GM19193 (cell line): Measurements from ENCODE around the gene MED27.

Source experiments
- POLR2A ChIP-seq: IDR thresholded peaks from 4 replicates; pipeline ENCODE4 v1.6.1; 2011; ENCODE audit not compliant: insufficient read depth, insufficient read length; ENCODE audit errors: extremely low read depth

The MED27 gene

GRCh38 chr9:131960851-131961495 is 118.7 kb downstream of the MED27 start:
- no peak for TF ChIP-seq POLR2A

DNA sequence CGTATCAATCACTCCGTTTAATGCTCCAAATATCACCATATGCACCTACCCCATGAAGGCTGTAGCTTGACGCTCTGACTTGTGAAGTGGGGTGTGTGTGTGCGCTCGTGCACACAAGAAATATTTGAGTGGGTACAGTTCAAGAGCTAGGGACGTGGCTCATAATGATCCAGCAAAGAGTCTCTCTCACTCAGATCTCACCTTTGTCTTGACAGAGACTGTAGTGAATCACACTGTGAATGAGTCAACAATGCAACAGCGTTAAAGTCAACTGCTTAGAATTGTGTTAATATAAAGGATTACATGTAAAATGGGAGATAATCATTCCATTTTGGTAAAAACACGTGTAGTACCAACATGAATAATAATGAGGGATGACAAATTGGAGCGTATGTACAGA is 119.4 kb downstream of the MED27 start:
- no peak for TF ChIP-seq POLR2A

DNA sequence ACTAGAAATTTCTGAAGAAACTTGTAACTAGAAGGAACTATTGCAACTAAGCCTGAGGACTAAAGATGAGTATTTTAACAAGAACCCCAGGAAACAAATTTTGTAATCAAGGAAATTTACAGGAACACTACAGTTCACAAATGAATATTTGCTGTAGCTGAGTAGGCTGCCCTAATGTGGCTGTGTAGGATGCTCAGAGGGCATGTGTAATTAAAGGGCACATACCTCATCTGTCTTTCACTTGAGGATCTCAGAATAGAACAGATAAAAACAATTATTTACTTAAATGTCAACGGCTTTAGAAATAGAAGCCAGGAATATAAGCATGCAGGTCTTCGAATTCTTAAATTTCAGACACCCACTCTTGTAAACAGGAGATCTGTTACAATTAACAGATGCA is 119.8 kb downstream of the MED27 start:
- TF ChIP-seq POLR2A, result no peak

GRCh38 chr9:131959056-131959455 is 120.6 kb downstream of the MED27 start:
- no peak for TF ChIP-seq POLR2A

DNA sequence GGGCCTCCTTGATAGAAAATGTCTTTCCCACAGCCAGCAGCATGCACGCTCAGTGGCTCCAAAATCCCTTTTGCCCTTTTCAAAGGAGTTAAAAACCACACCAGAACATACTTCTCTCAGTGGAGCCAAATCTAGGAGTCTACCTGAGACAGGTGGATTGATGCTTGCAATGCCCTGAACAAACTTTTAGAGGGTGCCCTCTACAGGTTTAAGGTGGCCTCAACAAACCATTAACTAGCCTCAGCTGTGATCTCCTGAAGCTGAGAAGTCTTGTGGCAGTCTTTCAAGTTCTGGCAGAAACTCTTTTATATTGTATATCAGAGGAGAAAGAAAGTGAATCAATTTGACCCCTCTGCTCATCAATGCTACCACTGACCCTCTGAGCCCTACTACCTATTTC is 125.4 kb downstream of the MED27 start:
- TF ChIP-seq POLR2A, result no peak

- TF ChIP-seq POLR2A, result no peak
These were observed 127.8 kb downstream of the MED27 start for GRCh38 chr9:131951905-131952304.

DNA sequence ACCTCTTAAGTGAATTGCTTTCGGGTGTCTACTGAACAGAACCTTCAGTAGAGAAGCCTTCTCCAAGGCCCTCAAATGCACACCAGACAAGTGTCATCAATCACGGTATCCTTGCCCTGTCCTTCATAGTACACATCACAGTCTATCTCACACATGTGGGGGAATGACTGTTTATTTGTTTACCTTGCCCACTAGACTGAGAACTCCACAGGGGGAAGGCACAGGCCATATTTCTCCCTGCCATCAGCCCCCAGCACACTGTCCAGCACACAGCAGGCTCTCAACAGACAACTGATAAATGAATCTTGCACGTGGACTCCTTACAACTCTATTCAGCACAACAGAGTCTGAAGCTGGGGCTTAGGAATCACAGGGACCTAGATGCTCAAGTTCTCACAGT is 128.5 kb downstream of the MED27 start:
- no peak for TF ChIP-seq POLR2A

GRCh38 chr9:131950487-131950886 is 129.2 kb downstream of the MED27 start:
- no peak for TF ChIP-seq POLR2A

GRCh38 chr9:131946180-131946579 is 133.5 kb downstream of the MED27 start:
- no peak for TF ChIP-seq POLR2A

GRCh38 chr9:131943351-131943841 is 136.3 kb downstream of the MED27 start:
- TF ChIP-seq POLR2A, result no peak

- TF ChIP-seq POLR2A, result no peak
These were observed 137.4 kb downstream of the MED27 start for GRCh38 chr9:131942146-131942720.

GRCh38 chr9:131937451-131937850 is 142.2 kb downstream of the MED27 start:
- no peak for TF ChIP-seq POLR2A

- no peak for TF ChIP-seq POLR2A
These were observed 142.7 kb downstream of the MED27 start for GRCh38 chr9:131936929-131937328.

GRCh38 chr9:131934673-131935072 is 145.0 kb downstream of the MED27 start:
- TF ChIP-seq POLR2A, result no peak

DNA sequence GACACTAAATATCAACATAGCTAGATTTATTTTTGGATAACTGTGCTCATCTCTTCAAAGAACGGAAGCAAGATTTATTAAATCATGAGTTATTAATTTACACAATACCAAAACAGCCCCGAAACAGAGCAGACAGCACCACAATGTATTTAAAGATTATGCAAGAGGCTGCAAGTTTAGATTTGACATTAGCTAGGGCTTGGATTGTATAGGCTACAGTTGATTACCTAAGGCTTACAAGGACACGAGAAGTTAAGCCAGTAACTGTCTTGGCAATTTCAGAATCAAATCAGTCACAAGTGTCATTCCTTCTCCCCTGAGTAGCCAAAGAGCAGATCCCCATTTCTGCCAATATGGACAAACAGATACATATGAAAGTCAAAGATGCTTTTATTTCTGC is 152.6 kb downstream of the MED27 start:
- no peak for TF ChIP-seq POLR2A

DNA sequence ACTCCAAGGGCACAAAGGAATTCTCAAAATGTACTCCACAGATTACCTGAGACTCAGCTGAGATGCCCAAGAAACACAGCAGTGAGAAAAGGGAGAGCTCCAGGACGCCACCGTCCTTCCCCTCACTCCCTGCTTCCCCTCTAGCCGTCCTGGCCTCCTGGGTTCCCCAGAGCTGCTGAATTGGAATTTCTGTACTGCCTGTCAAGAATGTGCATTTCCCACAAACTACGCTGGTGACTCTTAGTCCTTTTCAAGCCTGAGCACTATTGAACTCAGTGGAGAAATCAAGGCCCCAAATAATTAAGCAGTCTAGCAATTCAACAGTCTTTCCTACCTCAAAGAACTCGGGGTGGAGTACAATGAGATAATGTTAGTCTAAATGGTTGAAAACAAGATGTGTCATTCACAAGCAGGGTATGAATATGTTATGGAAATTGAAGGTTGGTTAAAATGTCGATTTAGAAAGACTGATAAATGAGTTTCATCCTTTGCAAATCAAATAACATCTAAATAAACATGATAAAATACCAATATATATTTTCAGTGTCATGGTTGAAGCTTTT is 153.2 kb downstream of the MED27 start:
- TF ChIP-seq POLR2A, result no peak
